GM18507 (cell line): ENCODE results near the gene SLC30A1.
"Not testable (repeated sequence)": the region's sequence is repeated elsewhere in the genome, so short reads cannot be mapped to it uniquely, and the experiment has no call there.

Experiments
- DNase-seq: peaks from one replicate; pipeline ENCODE4 v3.0.0; 2011; ENCODE audit warnings: low read depth; ENCODE audit not compliant: insufficient read length; ENCODE audit errors: extremely low spot score
- FAIRE-seq: peaks from 2 replicates; lab custom pipeline; 2011; peaks lifted over from hg19 to GRCh38; lab: Jason Lieb, UNC

Gene SLC30A1

GRCh38 chr1:211589782-211590721, 11.1 kb upstream of the SLC30A1 start:
- DNase-seq: no peak
- no peak for FAIRE-seq

GRCh38 chr1:211588711-211589110, 9.8 kb upstream of the SLC30A1 start:
- no peak for FAIRE-seq
- no peak for DNase-seq

- no peak for DNase-seq
- FAIRE-seq: no peak
Observed at GRCh38 chr1:211587123-211587522, 8.2 kb upstream of the SLC30A1 start.

- FAIRE-seq (no peak), DNase-seq (no peak)
Observed at GRCh38 chr1:211586538-211586937, 7.6 kb upstream of the SLC30A1 start.

- no peak for DNase-seq
- FAIRE-seq: no peak
Observed at GRCh38 chr1:211583011-211583992, 4.3 kb upstream of the SLC30A1 start.

- FAIRE-seq (no peak), DNase-seq (no peak)
Observed at GRCh38 chr1:211581526-211581925, 2.6 kb upstream of the SLC30A1 start.

- DNase-seq: no peak
- FAIRE-seq: no peak
Observed at GRCh38 chr1:211580303-211580687, 1.3 kb upstream of the SLC30A1 start.

GRCh38 chr1:211579440-211580302, 710 bp upstream of the SLC30A1 start:
- FAIRE-seq (peak; percentile 21), DNase-seq (no peak)

- FAIRE-seq (peak; percentile 87), DNase-seq (peak; percentile 50)
Observed at GRCh38 chr1:211577819-211578639, 932 bp downstream of the SLC30A1 start.

- no peak for DNase-seq
Observed at GRCh38 chr1:211577277-211577818, 1.6 kb downstream of the SLC30A1 start.

GRCh38 chr1:211576717-211577116, 2.2 kb downstream of the SLC30A1 start:
- no peak for DNase-seq
- FAIRE-seq: no peak

More at GRCh38 chr1:211577277-211577818, 1.6 kb downstream of the SLC30A1 start:
- no peak for FAIRE-seq

- DNase-seq (no peak), FAIRE-seq (no peak)
Observed at GRCh38 chr1:211574705-211575104, 4.3 kb downstream of the SLC30A1 start.

GRCh38 chr1:211571998-211572397, 7.0 kb downstream of the SLC30A1 start:
- DNase-seq (no peak), FAIRE-seq (no peak)

GRCh38 chr1:211570378-211570777, 8.6 kb downstream of the SLC30A1 start:
- DNase-seq: not testable (repeated sequence)
- FAIRE-seq: peak; percentile 57

- DNase-seq (peak; percentile 50), FAIRE-seq (peak; percentile 93)
Observed at GRCh38 chr1:211566431-211567025, 12.4 kb downstream of the SLC30A1 start.

GRCh38 chr1:211564084-211564483, 14.9 kb downstream of the SLC30A1 start:
- FAIRE-seq (no peak), DNase-seq (no peak)

- DNase-seq: no peak
- no peak for FAIRE-seq
Observed at GRCh38 chr1:211559222-211560010, 19.5 kb downstream of the SLC30A1 start.
